Measurements from ENCODE around the gene CTIF.

CTIF gene

GRCh38 chr18:48600456-48601090 lies 61.7 kb downstream of the CTIF start:
- no peaks in the 10 kb centered on the region for H3K36me3 ChIP-seq
- H3K9me3 ChIP-seq, result no peaks in the 10 kb centered on the region
- peaks cover 4% of the 10 kb centered on the region; the same call in 1 of the 2 replicates for H3K4me1 ChIP-seq
- no peaks in the 10 kb centered on the region for H3K27me3 ChIP-seq
- no peak overlapping the region for H3K4me3 ChIP-seq (ENCODE audit: low read depth, low read length)
- TF ChIP-seq CTCF (IDR thresholded peaks at IDR 0.05; ENCODE audit: low read depth, low read length), result no peak
- DNase-seq, result no peak

GRCh38 chr18:48601343-48601742 lies 62.5 kb downstream of the CTIF start:
- H3K4me3 ChIP-seq (ENCODE audit: low read depth, low read length), result no peak overlapping the region
- no peaks in the 10 kb centered on the region for H3K9me3 ChIP-seq
- DNase-seq, result no peak
- TF ChIP-seq CTCF (IDR thresholded peaks at IDR 0.05; ENCODE audit: low read depth, low read length), result no peak
- no peaks in the 10 kb centered on the region for H3K27me3 ChIP-seq
- no peaks in the 10 kb centered on the region for H3K36me3 ChIP-seq
- peaks cover 4% of the 10 kb centered on the region; the same call in 1 of the 2 replicates for H3K4me1 ChIP-seq

GRCh38 chr18:48602759-48603390 lies 64.0 kb downstream of the CTIF start:
- H3K9me3 ChIP-seq, result no peaks in the 10 kb centered on the region
- H3K27me3 ChIP-seq, result no peaks in the 10 kb centered on the region
- no peaks in the 10 kb centered on the region for H3K36me3 ChIP-seq
- DNase-seq, result no peak
- H3K4me1 ChIP-seq, result peaks cover 4% of the 10 kb centered on the region; the same call in 1 of the 2 replicates
- H3K4me3 ChIP-seq (ENCODE audit: low read depth, low read length), result no peak overlapping the region
- no peak for TF ChIP-seq CTCF (IDR thresholded peaks at IDR 0.05; ENCODE audit: low read depth, low read length)

- Histone ChIP-seq H3K4me3 (ENCODE audit: low read depth, low read length) (no peak overlapping the region), H3K36me3 (no peaks in the 10 kb centered on the region), H3K27me3 (no peaks in the 10 kb centered on the region), H3K4me1 (peaks cover 4% of the 10 kb centered on the region; the same call in 1 of the 2 replicates), H3K9me3 (no peaks in the 10 kb centered on the region)
- DNase-seq, result peak; percentile 56
- peak; percentile 52 for TF ChIP-seq CTCF (IDR thresholded peaks at IDR 0.05; ENCODE audit: low read depth, low read length)
Measured at GRCh38 chr18:48605408-48605845, 66.6 kb downstream of the CTIF start.

GRCh38 chr18:48607056-48607984 lies 68.5 kb downstream of the CTIF start:
- TF ChIP-seq CTCF (IDR thresholded peaks at IDR 0.05; ENCODE audit: low read depth, low read length), result no peak
- no peaks in the 10 kb centered on the region for H3K9me3 ChIP-seq
- no peaks in the 10 kb centered on the region for H3K27me3 ChIP-seq
- H3K36me3 ChIP-seq, result no peaks in the 10 kb centered on the region
- no peak for DNase-seq
- H3K4me1 ChIP-seq, result peaks cover 4% of the 10 kb centered on the region; the same call in 1 of the 2 replicates
- H3K4me3 ChIP-seq (ENCODE audit: low read depth, low read length), result no peak overlapping the region

All from BE2C (cell line).